Central memory CD8-positive, alpha-beta T cell (primary cell): Measurements from ENCODE around the gene ZEB2.
A peak's percentile ranks its signal among the peaks of the same experiment; 100 is the strongest.
"Not testable (repeated sequence)": the region's sequence is repeated elsewhere in the genome, so short reads cannot be mapped to it uniquely, and the experiment has no call there.

ENCODE experiments used
- ATAC-seq: fragments of 150-1000 bp; cut with Tn5 transposase; replicated peaks from 2 replicates; pipeline ENCODE4 v1.10.0; 2022; ENCODE audit warnings: mild to moderate bottlenecking, moderate FRiP score, moderate number of reproducible peaks; ENCODE audit not compliant: poor library complexity, severe bottlenecking; ENCODE audit errors: extremely low read depth
- DNase-seq, 2 donors: peaks; one replicate each; pipeline ENCODE4 v3.0.0; 2021; ENCODE audit warnings: low spot score in 2 of 2
- H3K27ac Mint-ChIP-seq: one replicate; pipeline ENCODE4 v1.8.0; 2022; ENCODE audit warnings: low read depth, mild to moderate bottlenecking, moderate library complexity, mixed read lengths
- H3K27me3 Mint-ChIP-seq: one replicate; pipeline ENCODE4 v1.8.0; 2022; ENCODE audit warnings: mixed read lengths
- H3K36me3 Mint-ChIP-seq: one replicate; pipeline ENCODE4 v1.8.0; 2022; ENCODE audit warnings: mild to moderate bottlenecking, moderate library complexity, mixed read lengths; ENCODE audit not compliant: insufficient read depth
- H3K4me1 Mint-ChIP-seq: one replicate; pipeline ENCODE4 v1.8.0; 2022; ENCODE audit warnings: mixed read lengths
- H3K4me3 Mint-ChIP-seq: one replicate; pipeline ENCODE4 v1.8.0; 2022; ENCODE audit warnings: mild to moderate bottlenecking, moderate library complexity, mixed read lengths
- H3K9me3 Mint-ChIP-seq: one replicate; pipeline ENCODE4 v1.8.0; 2022; ENCODE audit warnings: mixed read lengths

The ZEB2 gene

GRCh38 chr2:144364247-144364646 lies 155.7 kb downstream of the ZEB2 start:
- H3K36me3 Mint-ChIP-seq, H3K27me3 Mint-ChIP-seq, DNase-seq, H3K9me3 Mint-ChIP-seq, H3K4me3 Mint-ChIP-seq, H3K4me1 Mint-ChIP-seq, ATAC-seq: not testable (repeated sequence)
- H3K27ac Mint-ChIP-seq: peak overlapping the region; percentile 58

DNA sequence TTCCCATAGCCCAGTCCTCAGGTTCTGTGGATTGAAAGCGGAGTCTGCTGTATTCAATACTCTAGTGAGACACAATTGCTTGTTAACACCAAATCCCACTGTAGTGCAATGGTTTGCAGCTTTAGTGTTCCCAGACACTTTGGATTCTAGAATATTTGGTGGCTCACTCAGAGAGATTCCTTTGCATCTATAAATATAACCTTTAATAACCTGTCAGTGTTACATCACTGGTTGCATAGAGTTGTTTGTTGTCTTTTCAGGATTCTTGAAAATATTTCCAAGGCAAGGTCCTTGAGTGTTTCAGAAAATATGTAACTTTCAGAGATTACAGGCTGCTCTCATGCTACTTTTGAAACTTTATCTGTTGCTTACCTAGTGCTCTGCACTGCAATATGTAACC lies 157.5 kb downstream of the ZEB2 start:
- Mint-ChIP-seq H3K4me3 (no peak overlapping the region), H3K27me3 (no peaks in the 10 kb centered on the region), H3K27ac (no peak overlapping the region), H3K4me1 (no peaks in the 10 kb centered on the region), H3K36me3 (no peaks in the 10 kb centered on the region), H3K9me3 (no peaks in the 10 kb centered on the region)
- no peak for DNase-seq
- no peak for ATAC-seq

DNA sequence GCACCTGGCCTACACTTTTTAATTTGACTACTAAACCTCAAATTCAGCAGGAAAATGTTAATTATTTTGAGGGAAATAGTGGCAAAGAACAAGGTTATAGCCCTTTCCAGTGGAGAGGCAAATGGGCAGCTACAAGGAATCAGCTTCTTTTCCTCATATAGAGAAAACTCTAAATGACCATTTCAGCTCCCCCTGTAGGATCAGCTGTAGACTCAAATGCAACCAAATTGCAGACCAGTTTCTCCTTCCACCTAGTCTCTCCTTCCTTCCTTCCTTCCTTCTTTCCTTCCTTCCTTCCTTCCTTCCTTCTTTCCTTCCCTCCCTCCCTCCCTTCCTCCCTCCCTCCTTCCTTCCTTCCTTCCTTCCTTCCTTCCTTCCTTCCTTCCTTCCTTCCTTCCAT lies 158.2 kb downstream of the ZEB2 start:
- H3K4me3 Mint-ChIP-seq: no peak overlapping the region
- H3K27ac Mint-ChIP-seq: no peak overlapping the region
- no peaks in the 10 kb centered on the region for H3K4me1 Mint-ChIP-seq
- H3K36me3 Mint-ChIP-seq: no peaks in the 10 kb centered on the region
- H3K27me3 Mint-ChIP-seq: no peaks in the 10 kb centered on the region
- no peaks in the 10 kb centered on the region for H3K9me3 Mint-ChIP-seq
- ATAC-seq (no peak), DNase-seq (no peak)

DNA sequence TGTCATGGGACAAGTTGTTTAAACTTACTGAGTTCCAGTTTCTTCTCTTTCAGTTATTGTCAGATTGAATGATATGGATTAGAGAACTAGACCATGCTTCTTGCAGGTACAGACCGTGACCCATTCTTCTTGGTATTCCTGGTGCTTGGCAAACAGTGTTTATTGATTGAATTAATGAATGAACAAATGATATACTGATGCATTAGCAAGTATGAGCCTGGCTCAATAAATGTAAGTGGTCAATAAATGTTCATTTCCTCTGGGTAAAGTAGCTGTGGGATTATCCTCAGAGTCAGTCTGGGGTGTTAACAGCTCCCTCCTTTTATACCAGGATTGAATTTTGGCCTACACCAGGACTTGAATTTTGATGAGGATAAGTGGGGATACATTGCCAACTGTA lies 160.2 kb downstream of the ZEB2 start:
- no peaks in the 10 kb centered on the region for H3K9me3 Mint-ChIP-seq
- ATAC-seq: no peak
- no peaks in the 10 kb centered on the region for H3K4me1 Mint-ChIP-seq
- no peak overlapping the region for H3K4me3 Mint-ChIP-seq
- no peak for DNase-seq
- no peaks in the 10 kb centered on the region for H3K27me3 Mint-ChIP-seq
- no peaks in the 10 kb centered on the region for H3K36me3 Mint-ChIP-seq
- no peak overlapping the region for H3K27ac Mint-ChIP-seq

- Mint-ChIP-seq H3K27ac (no peak overlapping the region), H3K4me3 (no peak overlapping the region), H3K36me3 (no peaks in the 10 kb centered on the region), H3K9me3 (no peaks in the 10 kb centered on the region), H3K27me3 (no peaks in the 10 kb centered on the region), H3K4me1 (no peaks in the 10 kb centered on the region)
- DNase-seq: no peak
- ATAC-seq: no peak
These were observed 160.9 kb downstream of the ZEB2 start for GRCh38 chr2:144358979-144359541.

DNA sequence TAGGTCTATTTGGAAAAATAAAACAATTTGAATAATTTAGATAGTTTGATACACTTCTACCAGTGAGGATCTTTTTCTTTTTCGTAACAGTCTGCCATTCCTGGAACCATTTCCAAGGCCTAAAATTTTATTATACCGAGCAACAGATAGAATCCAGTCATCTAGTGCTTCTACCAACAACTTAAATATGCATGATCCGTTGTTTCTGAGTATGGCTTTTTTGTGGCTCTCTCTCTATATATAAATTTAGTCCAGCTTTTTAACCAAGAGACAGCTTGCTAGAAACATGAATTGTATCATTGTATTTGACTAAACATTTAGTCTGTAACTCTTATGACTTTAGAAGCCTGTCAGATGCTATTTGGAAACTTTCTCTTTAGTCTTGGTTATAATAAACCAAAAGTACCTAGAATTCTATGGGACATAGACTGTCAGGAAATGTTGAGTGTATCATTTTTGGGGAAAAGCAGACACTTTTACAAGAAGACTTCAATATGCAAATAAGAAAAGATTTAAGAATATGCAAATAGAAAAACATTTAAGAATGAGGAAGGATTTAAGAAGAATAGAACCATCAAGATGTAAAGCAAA lies 161.4 kb downstream of the ZEB2 start:
- no peak for ATAC-seq
- Mint-ChIP-seq H3K27me3 (no peaks in the 10 kb centered on the region), H3K9me3 (no peaks in the 10 kb centered on the region), H3K36me3 (no peaks in the 10 kb centered on the region), H3K4me3 (no peak overlapping the region), H3K27ac (no peak overlapping the region), H3K4me1 (no peaks in the 10 kb centered on the region)
- DNase-seq: no peak

- ATAC-seq: no peak
- Mint-ChIP-seq H3K27ac (no peak overlapping the region), H3K9me3 (no peaks in the 10 kb centered on the region), H3K36me3 (no peaks in the 10 kb centered on the region), H3K27me3 (no peaks in the 10 kb centered on the region), H3K4me3 (no peak overlapping the region), H3K4me1 (no peaks in the 10 kb centered on the region)
- no peak for DNase-seq
These were observed 162.1 kb downstream of the ZEB2 start for GRCh38 chr2:144357623-144358373.

DNA sequence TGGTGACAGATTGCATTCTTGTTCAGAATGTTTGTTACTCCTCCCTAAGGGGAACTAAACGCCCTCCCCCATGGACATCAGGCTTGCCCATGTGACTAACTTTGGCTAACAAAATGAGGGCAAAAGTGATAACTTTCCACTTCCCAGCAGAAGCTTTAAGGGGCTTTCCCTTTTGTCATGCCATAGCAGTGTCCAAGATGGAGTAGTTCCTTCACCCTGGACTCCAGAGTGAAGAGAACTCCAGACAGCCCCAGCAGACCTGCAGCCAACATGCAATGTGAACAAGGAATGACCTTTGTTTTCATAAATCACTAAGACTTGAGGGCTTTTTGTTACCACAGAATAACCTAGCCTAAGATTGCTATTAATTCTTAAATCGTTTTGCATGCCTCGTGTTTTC lies 163.5 kb downstream of the ZEB2 start:
- DNase-seq (no peak), ATAC-seq (no peak)
- H3K36me3 Mint-ChIP-seq: no peaks in the 10 kb centered on the region
- H3K4me1 Mint-ChIP-seq: no peaks in the 10 kb centered on the region
- H3K9me3 Mint-ChIP-seq: no peaks in the 10 kb centered on the region
- no peak overlapping the region for H3K4me3 Mint-ChIP-seq
- no peaks in the 10 kb centered on the region for H3K27me3 Mint-ChIP-seq
- H3K27ac Mint-ChIP-seq: no peak overlapping the region

- no peaks in the 10 kb centered on the region for H3K27me3 Mint-ChIP-seq
- ATAC-seq (no peak), DNase-seq (no peak)
- no peaks in the 10 kb centered on the region for H3K36me3 Mint-ChIP-seq
- H3K9me3 Mint-ChIP-seq: no peaks in the 10 kb centered on the region
- H3K4me1 Mint-ChIP-seq: no peaks in the 10 kb centered on the region
- H3K4me3 Mint-ChIP-seq: no peak overlapping the region
- no peak overlapping the region for H3K27ac Mint-ChIP-seq
These were observed 165.0 kb downstream of the ZEB2 start for GRCh38 chr2:144354953-144355352.

DNA sequence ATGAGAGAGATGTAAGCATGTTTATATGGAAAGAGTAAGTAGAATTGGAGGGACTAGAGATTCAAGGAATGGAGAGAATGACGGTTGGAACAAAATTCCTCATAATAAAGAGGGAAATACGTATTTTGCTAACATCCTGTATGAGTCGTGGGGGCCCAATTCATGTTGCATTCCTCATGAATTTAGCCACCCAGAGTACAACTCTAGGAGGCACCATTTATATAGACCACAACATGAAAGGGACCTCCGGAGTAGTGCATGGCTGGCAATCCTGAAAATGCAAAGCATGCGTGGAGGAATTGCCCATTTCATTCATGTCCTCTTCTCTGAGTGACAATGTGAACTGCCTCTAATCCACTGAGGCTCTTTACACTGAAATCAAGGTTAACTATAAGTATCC lies 168.2 kb downstream of the ZEB2 start:
- no peak for DNase-seq
- no peak overlapping the region for H3K4me3 Mint-ChIP-seq
- ATAC-seq: no peak
- H3K27ac Mint-ChIP-seq: no peak overlapping the region
- no peaks in the 10 kb centered on the region for H3K4me1 Mint-ChIP-seq
- no peaks in the 10 kb centered on the region for H3K9me3 Mint-ChIP-seq
- H3K36me3 Mint-ChIP-seq: no peaks in the 10 kb centered on the region
- no peaks in the 10 kb centered on the region for H3K27me3 Mint-ChIP-seq

GRCh38 chr2:144350151-144350802 lies 169.6 kb downstream of the ZEB2 start:
- H3K27me3 Mint-ChIP-seq: no peaks in the 10 kb centered on the region
- no peaks in the 10 kb centered on the region for H3K4me1 Mint-ChIP-seq
- DNase-seq: no peak
- H3K4me3 Mint-ChIP-seq: no peak overlapping the region
- H3K9me3 Mint-ChIP-seq: no peaks in the 10 kb centered on the region
- no peak for ATAC-seq
- peak overlapping the region; percentile 8 for H3K27ac Mint-ChIP-seq
- H3K36me3 Mint-ChIP-seq: no peaks in the 10 kb centered on the region

DNA sequence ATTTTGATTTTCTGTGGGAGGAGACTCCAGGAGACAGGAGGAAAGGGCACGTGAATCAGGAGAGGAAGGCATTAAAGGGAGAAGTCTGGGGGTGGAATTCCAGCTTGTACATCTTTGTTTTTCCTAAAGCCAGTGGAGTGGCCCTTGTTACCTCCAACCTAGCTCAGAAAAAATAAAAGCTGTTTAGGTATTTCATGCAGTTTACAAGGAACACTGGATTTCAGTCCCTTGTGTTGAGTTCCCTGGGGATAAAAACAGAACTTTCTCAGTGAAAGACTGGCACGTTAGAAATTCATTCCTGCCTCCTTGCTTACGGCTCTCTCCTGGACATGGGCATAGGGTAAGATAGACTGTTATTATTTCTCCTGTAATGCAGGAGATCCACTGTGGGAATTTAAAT lies 170.2 kb downstream of the ZEB2 start:
- DNase-seq: no peak
- H3K27me3 Mint-ChIP-seq: no peaks in the 10 kb centered on the region
- H3K4me3 Mint-ChIP-seq: no peak overlapping the region
- H3K27ac Mint-ChIP-seq: no peak overlapping the region
- ATAC-seq: no peak
- no peaks in the 10 kb centered on the region for H3K4me1 Mint-ChIP-seq
- H3K36me3 Mint-ChIP-seq: no peaks in the 10 kb centered on the region
- no peaks in the 10 kb centered on the region for H3K9me3 Mint-ChIP-seq

DNA sequence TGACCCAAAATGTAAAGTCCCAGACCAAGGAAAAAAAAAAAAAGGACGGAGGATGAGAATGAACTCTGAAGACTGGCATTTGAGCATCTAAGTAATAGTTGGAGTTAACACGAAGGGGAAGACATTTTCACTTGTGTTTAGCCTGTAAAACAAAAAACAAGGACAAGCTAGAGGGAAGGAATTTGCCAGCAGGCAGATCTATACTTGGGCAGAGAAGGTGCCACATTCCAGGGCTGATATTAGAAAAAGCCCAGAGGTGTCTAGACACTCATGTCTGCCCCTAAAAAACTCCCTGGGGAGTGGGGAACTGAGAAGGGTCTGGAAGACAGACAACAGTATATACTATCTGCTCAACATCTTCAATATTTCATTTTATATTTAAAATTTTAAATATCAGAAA lies 171.1 kb downstream of the ZEB2 start:
- H3K36me3 Mint-ChIP-seq: no peaks in the 10 kb centered on the region
- DNase-seq (no peak), ATAC-seq (no peak)
- no peaks in the 10 kb centered on the region for H3K27me3 Mint-ChIP-seq
- no peak overlapping the region for H3K4me3 Mint-ChIP-seq
- H3K27ac Mint-ChIP-seq: no peak overlapping the region
- H3K9me3 Mint-ChIP-seq: no peaks in the 10 kb centered on the region
- H3K4me1 Mint-ChIP-seq: no peaks in the 10 kb centered on the region
